BJ (cell line): ENCODE results near the gene SND1. TPM values are rescaled to one million over a fixed set of nuclear protein-coding genes. Genes with fewer than 3 reads are reported as not detected.

Source experiments
- CTCF ChIA-PET: fragments of 350-600 bp; formaldehyde crosslinking; extraction: SDS; loops from one replicate; lab custom pipeline; 2021; ENCODE audit warnings: antibody characterized with exemption, inconsistent platforms; lab: Yijun Ruan, JAX
- POLR2A ChIA-PET: fragments of 300-600 bp; sonication (Branson Sonifier 250); formaldehyde crosslinking; extraction: SDS; loops from one replicate; lab custom pipeline; 2021; ENCODE audit warnings: antibody characterized with exemption; lab: Charles Lee
- DNase-seq: peaks from one replicate; pipeline ENCODE4 v3.0.0-alpha.2; 2011; ENCODE audit warnings: low read depth
- H3K27me3 ChIP-seq: 2 replicates; pipeline ENCODE4 v1.6.0; 2011; ENCODE audit warnings: low read length; ENCODE audit not compliant: control insufficient read depth, insufficient read depth
- H3K36me3 ChIP-seq: 2 replicates; pipeline ENCODE4 v1.5.1; 2011; ENCODE audit warnings: low read length; ENCODE audit not compliant: control insufficient read depth, insufficient read depth
- H3K4me3 ChIP-seq: 2 replicates; pipeline ENCODE4 v1.5.1; 2011; ENCODE audit warnings: low read depth, mild to moderate bottlenecking, control low read depth, low read length
- CTCF ChIP-seq: IDR thresholded peaks from 2 replicates; pipeline ENCODE4 v1.5.1; 2011; ENCODE audit warnings: low read depth, mild to moderate bottlenecking, control low read depth, inconsistent platforms, low read length, moderate library complexity; ENCODE audit not compliant: insufficient read depth
- polyA plus RNA-seq: library from polyadenylated mRNA; depleted of rRNA; stranded (reverse); fragments of >200 nt; gene quantifications from 2 replicates; pipeline ENCODE4 v1.2.3, GENCODE V29; 2011

SND1 gene
- polyA plus RNA-seq, 1 experiment: 203 TPM

- TF ChIP-seq CTCF: no peak
- Histone ChIP-seq H3K36me3 (no peaks in the 10 kb centered on the region), H3K4me3 (no peak overlapping the region), H3K27me3 (peaks cover 22% of the 10 kb centered on the region)
- DNase-seq: no peak
- ChIA-PET POLR2A (no interaction called here), CTCF (interaction anchor here (1.2 to 3.7 kb wide), 2 partner anchors 11 to 21 kb away, joined by 4 to 26 read pairs; no protein-coding TSS in a partner anchor)
These were observed 472.8 kb downstream of the SND1 start for GRCh38 chr7:128124786-128125185.

GRCh38 chr7:128125816-128126215 is 473.8 kb downstream of the SND1 start:
- H3K36me3 ChIP-seq: no peaks in the 10 kb centered on the region
- POLR2A ChIA-PET: no interaction called here
- H3K27me3 ChIP-seq: peaks cover 27% of the 10 kb centered on the region
- no peak for DNase-seq
- TF ChIP-seq CTCF: no peak
- CTCF ChIA-PET: interaction anchor here (0.7 to 3.7 kb wide), 4 partner anchors 10 to 22 kb away, joined by 3 to 26 read pairs (median 6); no protein-coding TSS in a partner anchor
- H3K4me3 ChIP-seq: no peak overlapping the region

GRCh38 chr7:128128401-128128800 is 476.4 kb downstream of the SND1 start:
- Histone ChIP-seq H3K27me3 (peaks cover 22% of the 10 kb centered on the region), H3K36me3 (no peaks in the 10 kb centered on the region), H3K4me3 (no peak overlapping the region)
- ChIA-PET CTCF (no interaction called here), POLR2A (no interaction called here)
- no peak for TF ChIP-seq CTCF
- no peak for DNase-seq

GRCh38 chr7:128129224-128129864 is 477.4 kb downstream of the SND1 start:
- TF ChIP-seq CTCF: no peak
- no peak for DNase-seq
- H3K4me3 ChIP-seq: no peak overlapping the region
- H3K27me3 ChIP-seq: peaks cover 19% of the 10 kb centered on the region
- no peaks in the 10 kb centered on the region for H3K36me3 ChIP-seq
- ChIA-PET CTCF (no interaction called here), POLR2A (no interaction called here)

DNA sequence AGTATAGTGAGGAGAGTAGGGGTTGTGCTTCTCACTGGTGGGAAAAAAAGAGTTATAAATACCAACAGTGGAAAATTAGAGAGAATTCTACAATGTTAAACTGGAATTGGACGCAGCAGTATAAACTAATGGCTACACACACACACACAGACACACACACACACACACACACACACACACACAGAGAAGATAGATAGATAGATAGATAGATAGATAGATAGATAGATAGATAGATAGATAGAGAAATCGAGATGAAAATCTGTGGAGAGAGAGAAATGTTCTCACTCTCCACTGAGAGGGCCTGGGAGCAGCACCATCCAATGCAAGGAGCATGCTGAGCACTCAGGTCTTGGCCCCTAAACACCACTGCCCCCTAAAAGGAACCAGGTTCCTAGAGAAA is 479.1 kb downstream of the SND1 start:
- ChIA-PET POLR2A (no interaction called here), CTCF (no interaction called here)
- Histone ChIP-seq H3K27me3 (peaks cover 23% of the 10 kb centered on the region), H3K4me3 (no peak overlapping the region), H3K36me3 (no peaks in the 10 kb centered on the region)
- TF ChIP-seq CTCF: no peak
- DNase-seq: no peak
